GM19328 (cell line): ENCODE results near the gene CALN1.
"Not testable (repeated sequence)": the region's sequence is repeated elsewhere in the genome, so short reads cannot be mapped to it uniquely, and the experiment has no call there.

Source experiments
- ATAC-seq: cut with Tn5 transposase; IDR thresholded peaks from one replicate; pipeline ENCODE4 v1.9.1; 2021; ENCODE audit warnings: mild to moderate bottlenecking, moderate library complexity; ENCODE audit not compliant: unreplicated experiment

The CALN1 gene

DNA sequence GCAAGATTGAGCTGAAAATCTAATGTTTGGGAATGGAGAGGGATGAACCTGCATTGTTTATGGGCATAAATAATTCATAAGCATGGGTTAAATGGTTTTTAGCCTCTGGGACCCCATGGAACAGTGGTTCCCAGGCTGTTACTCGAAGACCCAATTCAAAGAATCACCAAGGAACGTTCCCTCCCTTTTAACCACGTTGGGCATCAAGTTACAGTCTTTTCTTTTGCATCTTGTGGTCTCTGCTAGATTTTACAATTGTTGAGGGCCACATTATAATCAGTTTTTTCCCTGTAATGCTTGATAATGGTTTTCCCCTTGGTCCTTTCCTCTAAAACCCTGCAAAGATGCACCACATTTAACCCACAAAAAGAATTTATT is 2.5 kb downstream of the CALN1 start:
- ATAC-seq: no peak

DNA sequence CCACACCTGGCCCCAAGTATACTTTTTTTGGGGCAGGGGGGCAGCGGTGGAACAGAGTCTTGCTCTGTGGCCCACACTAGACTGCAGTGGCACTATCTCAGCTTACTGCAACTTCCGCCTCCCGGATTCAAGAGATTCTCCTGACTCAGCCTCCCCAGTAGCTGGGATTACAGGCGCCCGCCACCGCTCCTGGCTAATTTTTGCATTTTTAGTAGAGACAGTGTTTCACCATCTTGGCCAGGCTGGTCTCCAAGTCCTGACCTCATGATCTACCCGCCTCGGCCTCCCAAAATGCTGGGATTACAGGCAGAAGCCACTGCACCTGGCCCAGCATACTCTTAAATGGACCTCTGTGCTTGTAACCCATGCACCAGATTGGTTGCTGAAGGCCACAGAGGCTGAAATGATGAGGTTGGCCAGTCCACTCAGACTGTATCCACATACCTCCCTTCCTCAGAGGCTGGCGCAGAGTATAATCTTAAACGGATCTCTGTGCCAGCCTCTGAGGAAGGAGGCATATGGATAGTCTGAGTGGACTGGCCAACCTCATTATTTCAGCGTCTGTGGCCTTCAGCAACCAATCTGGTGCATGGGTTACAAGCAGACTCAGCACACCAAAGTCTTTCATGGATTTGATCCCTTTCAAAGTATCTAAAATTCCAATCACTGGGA is 3.0 kb downstream of the CALN1 start:
- no peak for ATAC-seq

DNA sequence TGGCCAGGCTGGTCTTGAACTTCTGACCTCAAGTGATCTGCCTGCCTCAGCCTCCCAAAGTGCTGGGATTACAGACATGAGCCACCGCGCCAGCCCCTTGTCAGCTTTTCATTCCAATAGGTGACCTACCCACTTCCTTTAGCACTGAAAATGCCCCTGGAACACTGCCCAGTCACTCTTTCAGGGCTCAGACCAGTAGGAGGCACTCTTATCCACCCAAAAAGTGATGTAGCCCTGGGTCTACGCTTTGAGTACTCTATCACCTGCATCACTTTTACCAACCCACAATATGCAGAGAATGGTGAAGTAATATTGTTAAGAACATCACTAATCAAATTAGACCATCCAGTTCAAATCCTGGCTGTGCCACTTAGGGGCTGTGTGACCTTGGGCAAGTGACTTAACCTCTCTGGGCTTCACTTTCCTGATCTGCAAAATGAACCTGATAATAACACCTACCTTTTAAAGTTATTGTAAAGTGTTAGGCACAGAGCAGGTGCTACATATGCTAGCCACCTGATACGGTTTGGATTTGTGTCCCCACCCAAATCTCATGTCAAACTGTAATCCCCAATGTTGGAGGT is 5.2 kb downstream of the CALN1 start:
- ATAC-seq: no peak

DNA sequence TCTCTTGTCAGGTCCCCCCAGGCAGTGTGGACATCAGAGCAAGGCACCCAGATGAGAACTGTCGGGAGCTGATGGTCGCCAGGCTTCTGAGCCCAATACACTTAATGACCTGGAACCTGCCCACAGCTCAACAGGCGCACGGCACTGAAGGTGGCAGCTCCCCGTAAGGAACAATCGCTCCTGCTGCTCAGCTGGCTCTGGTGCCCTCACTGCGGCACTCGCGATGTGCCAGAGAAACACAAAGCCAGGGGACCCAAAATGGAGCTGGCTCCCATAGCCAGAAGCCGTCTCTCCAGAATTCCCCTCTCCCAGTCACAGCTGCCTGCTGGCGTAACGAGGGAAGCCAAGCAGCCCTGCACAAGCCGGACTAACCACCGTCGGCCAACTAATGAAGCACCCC is 6.3 kb downstream of the CALN1 start:
- no peak for ATAC-seq

DNA sequence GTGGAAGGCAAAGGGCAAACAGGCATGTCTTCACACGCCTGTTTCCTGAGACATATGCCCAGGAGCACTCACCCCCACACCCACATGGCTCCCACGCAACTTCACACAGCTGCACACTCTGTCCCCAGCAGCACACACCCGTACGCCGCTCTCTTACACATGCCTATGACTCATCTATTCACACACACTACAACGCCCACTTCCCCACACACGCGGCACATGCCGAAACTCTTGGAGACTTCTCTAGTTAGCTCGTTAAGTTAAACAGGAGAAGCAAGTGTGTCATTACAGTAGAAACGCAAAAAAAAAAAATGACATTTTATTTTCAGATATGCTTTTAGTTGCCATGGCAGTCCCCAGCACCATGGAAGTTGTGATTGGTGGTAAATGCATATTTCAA is 6.7 kb downstream of the CALN1 start:
- no peak for ATAC-seq

DNA sequence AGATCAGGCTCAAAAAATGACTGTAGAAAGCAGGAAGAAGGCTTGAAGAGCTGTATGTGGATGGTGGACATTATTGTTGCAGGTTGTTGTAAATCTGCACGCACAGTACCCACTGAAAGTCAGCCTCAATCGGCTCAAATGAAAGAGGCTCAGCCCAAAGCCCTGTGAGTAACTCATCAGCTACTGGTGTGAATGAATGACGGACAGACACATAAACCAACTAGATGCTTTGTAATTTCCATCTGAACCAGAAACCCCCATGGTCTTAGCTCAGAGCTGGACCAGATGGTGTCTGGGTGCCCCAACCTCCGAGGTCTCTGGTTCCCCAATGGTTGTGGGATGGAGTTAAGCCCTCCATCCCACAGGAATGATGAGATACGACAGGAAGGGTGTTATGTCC is 7.4 kb downstream of the CALN1 start:
- ATAC-seq: no peak

GRCh38 chr7:72403458-72404076 is 8.6 kb downstream of the CALN1 start:
- no peak for ATAC-seq

DNA sequence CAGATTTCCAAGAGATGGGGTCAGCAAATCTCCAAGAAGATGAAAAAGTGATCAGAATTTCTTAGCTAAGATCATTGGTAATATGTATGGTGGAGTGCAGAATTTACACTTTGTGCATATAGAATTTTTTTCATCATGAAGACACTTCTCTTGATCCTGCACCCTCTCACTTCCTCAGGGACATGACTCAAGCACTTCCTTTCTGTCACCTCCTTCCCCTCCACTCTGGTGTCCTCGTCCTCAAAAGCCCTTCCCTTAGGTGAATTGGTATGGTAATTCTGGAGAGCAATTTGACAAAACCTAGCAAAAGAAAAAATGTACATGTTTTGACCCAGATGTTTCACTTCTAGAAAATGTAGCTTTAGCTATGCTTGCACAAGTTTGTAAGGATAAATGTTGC is 18.1 kb downstream of the CALN1 start:
- no peak for ATAC-seq

- ATAC-seq: no peak
Measured at GRCh38 chr7:72391821-72392377, 20.2 kb downstream of the CALN1 start.

DNA sequence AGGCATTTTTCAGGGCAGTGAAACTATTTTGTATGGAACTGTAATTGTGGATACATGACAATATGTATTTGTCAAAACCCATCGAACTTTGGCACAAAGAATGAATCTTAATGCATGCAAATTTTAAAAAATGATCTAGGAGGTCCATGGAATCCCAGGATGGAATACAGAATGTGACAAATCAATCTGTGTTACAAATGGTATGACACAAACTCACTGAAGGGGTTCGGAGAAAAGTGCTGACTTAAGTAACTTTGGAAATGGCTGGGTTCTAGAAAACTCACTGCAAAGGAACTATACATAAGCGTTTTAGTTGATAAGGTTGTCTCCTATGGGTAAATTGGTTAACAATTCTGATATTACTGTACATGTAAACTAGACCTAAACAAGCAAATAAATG is 26.0 kb downstream of the CALN1 start:
- no peak for ATAC-seq

DNA sequence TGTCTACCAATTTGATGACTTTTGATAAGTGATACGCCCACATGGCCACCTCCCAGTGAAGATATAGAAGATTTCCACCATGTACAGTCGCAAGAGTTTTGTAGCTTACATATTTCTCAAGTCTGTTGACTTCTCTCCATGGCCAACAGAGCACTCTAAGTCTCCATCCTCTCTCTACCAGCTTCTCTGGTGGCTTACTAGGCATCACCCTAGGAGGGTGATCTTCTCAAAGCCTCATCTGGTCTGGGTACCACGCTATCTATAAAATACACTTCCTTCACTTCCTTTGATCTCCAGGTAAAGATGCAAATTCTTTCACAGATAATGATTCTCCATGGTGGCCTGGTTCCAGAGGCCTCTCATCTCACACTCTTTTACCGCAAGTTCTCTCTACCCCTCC is 49.9 kb downstream of the CALN1 start:
- ATAC-seq: no peak

GRCh38 chr7:72345208-72345727 is 66.9 kb downstream of the CALN1 start:
- ATAC-seq: no peak

DNA sequence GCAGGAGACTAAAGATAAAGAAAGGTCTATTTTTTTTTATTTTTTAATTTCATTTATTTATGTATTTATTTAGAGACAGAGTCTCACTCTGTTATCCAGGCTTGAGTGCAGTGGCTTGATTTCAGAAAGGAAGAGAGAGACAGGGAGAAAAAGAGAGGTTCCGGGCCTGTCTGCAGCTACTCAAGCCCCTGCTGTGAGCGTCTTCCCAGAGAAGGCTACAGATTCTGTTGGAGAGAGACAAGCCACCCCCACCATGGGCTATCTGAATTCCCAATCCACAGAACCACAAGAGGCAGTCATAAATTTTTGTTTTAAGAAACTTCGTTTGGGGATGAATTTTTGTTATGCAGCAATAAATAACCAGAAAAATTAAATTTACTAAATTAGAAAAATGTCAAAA is 68.1 kb downstream of the CALN1 start:
- ATAC-seq: no peak

DNA sequence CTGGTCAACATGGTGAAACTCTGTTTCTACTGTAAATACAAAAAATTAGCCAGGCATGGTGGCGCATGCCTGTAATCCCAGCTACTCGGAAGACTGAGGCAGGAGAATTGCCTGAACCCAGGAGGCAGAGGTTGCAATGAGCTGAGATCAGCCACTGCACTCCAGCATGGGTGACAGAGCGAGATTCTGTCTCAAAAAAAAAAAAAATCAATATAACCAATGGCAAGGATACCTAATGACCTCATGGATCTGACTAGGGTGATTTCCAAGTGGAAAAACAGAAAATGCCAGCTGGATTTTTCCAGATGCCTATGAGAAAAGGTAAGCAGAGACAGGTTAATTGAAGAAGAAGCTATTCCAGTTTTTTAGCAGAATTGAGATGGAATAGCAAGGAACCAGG is 68.8 kb downstream of the CALN1 start:
- not testable (repeated sequence) for ATAC-seq

DNA sequence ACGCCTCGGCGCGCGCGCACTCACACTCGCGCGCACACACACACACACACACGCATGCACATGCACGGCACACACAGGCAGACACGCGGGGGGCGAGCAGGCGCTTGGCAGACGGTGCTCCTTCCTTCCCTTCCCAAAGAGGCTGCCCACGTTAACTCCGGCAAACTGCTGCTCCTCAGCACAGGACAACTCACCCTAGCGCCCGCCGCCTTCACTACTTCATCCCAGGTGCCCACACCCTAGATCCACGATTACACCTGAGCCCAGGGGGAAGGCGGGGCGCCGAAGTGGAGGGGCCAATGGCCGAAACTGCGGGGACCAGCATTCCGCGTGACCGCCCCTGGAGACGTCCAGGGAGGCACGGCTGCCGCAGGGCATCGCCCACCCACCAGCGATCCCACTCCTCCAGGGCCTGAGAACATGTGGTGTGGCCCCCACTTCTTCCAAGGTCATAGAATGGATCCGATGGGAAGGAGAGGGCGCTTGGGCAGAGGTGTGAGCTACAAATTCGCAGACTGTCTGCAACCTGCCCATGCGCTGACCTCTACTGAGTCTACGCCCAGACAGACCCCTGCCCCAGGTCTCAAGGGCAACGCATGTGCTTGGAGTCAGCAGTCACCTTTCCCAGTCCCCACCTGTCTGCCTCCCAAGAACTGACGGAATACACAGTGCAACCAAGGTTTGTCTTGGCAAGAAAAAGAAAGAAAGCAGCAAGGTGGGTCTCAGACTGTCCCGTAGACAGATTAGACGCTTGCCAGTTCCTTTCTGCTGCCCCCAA is 74.6 kb downstream of the CALN1 start:
- ATAC-seq: no peak

GRCh38 chr7:72336632-72337389 is 75.3 kb downstream of the CALN1 start:
- no peak for ATAC-seq

GRCh38 chr7:72336382-72336631 is 75.8 kb downstream of the CALN1 start:
- no peak for ATAC-seq

DNA sequence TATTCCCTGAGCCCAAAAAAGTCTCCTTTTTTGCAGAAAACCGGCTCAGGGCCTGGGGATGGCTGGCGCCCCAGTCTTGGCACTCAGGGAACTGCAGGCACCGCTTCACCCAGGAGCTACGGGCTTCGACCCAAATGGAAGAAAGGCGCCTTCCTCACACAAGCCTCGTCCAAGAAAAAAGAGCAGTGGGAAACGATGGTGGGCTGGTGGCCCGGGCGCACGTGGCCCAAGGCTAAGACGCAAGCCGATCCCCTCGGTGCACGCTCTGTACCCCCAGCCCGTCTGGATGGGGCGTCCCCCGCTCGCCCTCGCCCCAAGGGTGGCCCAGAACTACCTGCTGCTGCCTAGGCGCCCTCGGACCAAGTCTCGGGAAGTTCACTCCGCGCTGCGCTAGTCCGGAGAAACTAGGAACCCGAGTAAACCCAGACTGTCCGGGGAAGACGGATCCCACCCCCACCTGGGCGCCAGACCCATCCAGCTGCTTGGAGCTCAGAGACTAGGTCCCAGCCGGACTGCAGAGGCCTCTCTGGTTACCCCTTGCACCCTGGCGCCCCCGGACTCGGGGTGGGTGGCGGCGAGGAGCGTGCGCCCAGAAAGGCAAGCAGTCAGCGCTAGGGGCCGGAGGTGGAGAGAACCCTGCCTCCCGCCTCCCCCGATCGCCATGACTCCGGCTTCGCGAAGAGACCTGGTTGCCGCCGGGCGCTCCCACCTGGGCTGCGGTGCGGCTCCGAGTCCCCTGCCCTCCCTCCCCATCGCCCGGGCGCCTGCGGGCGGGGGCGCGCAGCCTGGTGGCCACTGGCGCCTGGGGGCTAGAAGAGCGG is 76.4 kb downstream of the CALN1 start:
- ATAC-seq: no peak

DNA sequence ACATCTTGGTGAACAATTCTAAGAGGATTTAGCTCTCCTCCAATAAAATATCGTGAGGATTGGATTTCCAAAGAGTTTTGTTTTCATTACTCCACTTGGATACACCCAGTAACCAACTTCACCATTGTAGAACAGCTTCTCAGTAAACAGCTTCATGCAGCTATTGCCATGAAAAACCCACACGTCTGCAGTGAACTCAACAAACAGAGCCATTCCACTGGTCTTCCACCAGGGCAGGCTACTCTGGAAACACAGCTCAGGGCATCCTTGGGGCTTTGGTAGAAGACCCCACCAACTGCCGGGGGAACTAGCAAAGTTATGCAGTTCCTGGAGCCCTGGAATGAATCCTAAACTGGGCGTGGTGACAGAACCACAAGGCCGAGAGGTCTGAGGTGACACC is 77.4 kb downstream of the CALN1 start:
- ATAC-seq: no peak

DNA sequence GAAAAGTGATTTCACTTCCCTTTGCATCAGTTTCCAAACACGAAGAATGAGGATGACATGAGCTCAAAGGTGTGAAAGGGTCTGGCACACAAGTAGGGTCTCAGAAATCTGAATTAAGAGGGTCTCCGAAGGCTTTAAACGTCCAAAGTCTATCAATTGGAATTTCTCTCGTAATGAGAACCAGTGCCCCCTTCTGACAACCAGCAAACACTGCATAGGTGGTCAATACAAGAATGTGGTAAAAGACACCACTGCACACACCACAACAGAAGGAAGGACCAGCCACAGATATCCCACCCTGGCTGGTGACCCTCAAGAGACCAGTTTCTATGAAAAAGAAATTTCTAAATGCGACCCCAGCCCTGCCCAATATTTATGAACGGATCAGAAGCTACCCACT is 78.1 kb downstream of the CALN1 start:
- no peak for ATAC-seq
